Activated T-cell treated with anti-CD3 and anti-CD28 coated beads, Interleukin-2, amount 50 U/mL, for 48 hours (primary cell): ENCODE results near the gene TRAF7.
A peak's percentile ranks its signal among the peaks of the same experiment; 100 is the strongest.
"Not testable (repeated sequence)": the region's sequence is repeated elsewhere in the genome, so short reads cannot be mapped to it uniquely, and the experiment has no call there.

ENCODE experiments used
- DNase-seq, 2 experiments: peaks; one replicate each; pipeline ENCODE4 v3.0.0-alpha.2; 2020

The TRAF7 gene

DNA sequence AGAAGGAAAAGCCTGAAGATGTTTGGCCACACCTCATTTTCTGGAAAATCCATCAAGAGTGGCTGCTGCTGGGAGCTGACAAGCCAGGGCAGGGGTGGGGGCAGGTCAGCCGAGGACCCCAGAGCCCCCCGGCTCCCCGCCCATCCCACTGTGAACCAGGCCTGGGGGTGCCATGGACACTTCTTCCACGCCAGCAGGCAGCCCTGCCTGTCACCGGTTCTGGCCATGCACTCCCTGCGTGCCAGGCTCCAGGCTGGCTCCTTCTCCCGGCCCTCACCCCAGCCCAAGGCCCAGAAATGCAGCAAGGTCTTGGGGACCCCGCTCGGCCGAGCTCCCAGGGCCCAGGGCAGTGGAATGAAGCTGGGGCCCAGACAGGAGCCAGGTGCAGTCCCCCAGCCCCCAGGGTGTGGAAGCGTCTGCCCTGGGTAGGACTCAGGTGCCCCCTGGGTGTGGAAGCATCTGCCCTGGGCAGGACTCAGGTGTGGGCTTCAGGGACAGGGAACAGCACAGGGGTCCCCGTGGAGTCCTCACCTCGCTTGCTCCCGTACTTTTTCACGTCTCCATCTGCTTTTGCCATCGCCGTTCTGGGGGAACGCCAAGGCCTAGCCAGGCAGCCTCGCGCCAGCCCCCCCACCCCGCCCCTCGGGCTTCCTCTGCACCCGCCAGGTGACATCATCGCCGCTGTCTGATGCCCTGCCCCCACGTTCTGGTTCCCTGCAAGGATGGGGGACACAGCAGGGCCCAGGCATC is 32.5 kb upstream of the TRAF7 start:
- DNase-seq, result not testable (repeated sequence)

DNA sequence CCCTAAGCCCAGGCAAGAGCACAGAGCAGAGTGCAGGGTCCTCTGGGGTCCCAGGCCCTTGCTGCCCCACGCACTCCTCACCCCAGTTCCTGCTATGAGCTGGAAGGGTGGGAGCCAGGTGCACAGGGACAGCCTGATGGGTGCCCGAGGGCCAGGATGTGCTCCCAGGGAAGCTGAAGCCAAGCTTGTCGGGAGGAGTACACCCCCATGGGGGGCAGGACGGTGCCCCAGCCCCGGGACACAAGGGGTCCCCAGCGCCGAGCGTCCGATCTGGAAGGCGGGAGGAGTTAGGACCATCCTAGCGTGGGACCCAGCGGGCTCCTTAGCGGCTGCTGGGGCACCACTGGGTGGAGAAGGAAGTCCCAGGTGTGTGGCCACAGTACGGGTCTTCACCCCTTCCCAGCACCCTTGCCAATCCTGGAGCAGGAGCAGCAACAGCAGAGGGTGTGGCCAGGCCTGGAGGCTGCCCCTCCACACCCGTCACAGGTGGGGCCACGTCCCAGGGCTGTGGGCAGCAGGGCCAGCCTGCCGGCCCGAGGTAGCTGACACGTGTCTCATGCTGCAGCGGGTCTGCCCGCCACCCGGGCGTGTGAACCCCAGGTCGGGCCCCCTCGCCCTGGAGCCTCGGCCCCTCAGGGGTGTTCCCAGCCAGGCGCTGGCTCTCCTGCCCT is 31.7 kb upstream of the TRAF7 start:
- not testable (repeated sequence) for DNase-seq

DNA sequence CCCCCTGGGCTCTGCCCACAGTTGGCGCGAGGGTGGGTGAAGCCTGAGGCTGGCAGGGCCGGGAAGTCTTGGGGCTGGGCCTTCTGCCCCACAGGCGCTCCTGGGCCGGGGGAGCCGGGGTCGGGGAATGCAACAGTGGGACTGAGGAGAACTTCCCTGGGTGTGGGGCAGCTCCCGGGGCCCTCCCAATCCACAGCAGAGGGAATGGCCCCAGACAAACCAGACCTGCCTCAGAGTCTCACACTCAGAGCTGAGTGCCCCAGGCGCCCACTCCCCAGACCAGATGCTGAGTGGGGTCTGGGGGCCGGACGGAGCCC is 31.2 kb upstream of the TRAF7 start:
- not testable (repeated sequence) for DNase-seq

DNA sequence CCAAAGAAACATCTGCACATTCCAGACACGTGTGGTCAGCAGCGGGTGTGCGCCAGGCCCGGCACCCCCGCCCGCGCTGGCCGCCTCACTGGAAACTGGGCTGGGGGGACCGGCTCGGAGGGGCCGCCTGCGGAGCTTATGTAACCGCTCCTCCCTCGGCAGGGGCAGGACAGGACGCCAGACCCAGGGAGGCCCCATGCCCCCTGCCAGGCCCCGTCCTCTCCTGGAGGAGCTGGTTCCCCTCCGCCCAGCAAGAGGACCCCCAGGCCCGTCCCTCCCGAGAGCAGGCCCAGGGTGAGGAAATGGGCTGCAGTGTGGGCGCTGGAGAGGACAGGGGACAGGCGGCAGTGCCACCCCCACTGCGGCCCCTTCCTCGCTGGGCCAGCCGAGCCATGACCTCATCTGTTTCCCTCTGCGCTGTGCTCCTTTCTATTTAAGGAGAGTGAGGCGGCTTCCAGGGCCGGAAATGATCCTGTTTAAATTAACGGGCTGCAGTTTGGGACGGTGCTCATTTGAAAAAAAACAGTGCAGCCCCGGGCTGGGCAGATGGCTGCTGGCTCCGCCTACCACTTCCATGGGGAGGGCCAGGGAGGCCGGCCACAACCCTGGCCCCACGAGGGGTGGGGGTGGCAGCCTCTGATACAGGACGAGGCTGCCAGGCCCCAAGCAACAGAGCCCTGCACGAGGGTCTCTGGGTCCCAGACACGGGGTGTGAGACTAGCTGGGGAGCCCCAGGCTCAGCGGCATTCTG is 30.7 kb upstream of the TRAF7 start:
- DNase-seq, result not testable (repeated sequence)

DNA sequence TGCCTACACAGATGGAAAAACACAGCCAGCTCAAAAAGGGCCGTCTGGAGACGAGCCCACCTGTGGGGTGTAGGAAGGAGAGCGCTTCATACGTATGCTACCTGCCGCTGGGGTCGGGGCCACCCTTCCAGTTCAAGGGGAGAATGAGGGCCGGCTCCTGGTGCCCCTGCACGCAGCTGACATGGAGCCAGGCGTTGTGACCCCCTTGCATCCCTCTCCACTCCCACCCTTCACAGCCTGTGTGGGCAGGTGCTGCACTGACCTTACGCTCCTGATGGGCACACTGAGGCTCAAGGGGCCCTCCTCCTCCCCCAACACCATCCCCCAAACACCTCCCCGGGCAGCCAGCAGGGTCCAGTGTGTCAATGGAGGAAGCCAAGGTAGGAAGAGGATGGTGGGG is 30.0 kb upstream of the TRAF7 start:
- DNase-seq, result not testable (repeated sequence)

DNA sequence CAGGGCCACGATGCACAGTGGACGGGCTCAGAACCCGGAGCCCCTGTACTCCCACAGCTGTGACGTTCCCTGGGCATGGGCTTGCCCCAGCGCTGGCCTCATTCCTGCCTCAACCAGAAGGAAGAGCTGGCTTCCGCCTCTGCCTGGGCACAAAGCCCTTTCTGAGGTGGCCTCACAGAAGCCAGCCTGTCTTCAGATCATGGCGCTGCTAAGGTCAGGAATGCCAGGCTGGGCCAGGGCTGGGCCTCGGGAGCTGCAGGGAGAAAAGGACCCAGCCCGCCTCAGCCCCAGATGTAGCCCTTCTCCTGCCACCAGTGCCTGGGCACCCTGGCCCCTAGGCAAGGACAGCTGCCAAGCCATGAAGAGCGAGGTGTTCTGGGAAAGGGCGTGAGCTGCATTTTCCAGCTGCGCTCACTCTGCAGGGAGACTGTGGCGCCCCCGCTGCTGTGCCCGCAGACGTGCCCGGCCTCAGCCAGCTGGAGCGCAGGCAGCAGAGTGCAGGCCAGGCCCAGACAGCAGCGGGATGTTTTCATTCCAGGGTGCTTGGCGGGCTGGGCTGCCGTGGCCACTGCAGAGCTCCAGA is 29.3 kb upstream of the TRAF7 start:
- DNase-seq, result not testable (repeated sequence)

DNA sequence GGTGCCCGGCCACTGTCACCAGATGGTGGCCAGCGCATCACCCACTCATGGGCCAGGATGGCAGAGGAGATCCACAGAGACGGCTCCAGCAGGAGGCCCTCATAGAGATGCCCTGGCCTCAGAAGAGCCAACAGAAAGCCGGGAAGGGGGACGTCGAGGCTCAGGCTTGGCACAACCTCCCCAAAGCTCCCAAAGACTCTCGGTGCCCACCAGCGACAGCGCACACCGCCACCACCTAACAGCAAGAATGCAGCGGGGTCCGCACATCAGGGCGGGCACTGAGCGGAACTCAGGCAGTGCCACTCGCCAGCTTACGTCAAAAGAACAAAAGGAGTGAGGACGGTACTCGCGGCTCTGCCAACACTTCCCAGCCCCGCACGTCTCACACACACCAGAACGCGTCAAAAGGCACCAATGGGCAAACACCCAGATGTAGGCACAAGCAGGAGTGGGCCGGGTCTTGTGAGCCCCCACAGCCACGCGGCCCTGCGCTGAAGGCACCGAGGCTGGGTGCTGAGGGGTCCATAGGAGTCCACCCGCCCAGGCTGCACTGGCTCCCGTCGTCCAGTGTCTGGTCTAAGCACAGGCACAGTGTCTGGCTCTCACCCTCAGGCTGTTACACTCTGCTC is 28.5 kb upstream of the TRAF7 start:
- not testable (repeated sequence) for DNase-seq

DNA sequence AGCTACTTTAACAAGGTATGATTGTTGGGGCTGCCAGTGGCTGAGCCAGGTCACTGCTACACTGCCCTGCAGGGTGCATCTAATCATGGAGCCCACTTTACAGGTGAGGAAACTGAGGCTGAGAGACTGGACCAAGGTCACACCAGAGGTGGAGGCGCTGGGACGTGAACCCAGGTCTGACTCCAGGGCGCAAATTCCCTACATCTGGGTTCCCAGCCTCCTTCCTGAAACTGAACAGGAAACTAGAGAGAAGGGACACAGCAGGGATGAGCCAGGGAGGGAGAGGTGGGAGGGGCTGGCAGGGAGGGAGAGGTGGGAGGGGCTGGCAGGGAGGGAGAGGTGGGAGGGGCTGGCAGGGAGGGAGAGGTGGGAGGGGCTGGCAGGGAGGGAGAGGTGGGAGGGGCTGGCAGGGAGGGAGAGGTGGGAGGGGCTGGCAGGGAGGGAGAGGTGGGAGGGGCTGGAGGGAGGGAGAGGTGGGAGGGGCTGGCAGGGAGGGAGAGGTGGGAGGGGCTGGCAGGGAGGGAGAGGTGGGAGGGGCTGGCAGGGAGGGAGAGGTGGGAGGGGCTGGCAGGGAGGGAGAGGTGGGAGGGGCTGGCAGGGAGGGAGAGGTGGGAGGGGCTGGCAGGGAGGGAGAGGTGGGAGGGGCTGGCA is 27.8 kb upstream of the TRAF7 start:
- peak; percentile 32 to 34 for DNase-seq

DNA sequence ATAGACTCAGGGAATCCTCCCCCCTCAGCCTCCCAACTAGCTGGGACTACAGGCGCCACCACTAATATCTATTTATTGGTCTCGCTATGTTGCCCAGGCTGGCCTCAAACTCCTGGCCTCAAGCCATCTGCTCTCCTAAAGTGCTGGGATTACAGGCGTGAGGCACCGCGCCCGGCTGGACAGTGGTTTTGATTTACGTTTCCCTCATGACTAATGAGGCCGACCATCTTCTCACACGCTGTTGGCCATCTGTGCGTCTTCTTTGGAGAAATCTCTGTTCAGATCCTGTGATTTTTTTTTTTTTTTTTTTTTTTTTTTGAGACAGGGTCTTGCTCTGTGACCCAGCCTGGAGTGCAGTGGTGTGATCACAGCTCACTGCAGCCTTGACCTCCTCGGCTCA is 26.3 kb upstream of the TRAF7 start:
- DNase-seq, result not testable (repeated sequence)

DNA sequence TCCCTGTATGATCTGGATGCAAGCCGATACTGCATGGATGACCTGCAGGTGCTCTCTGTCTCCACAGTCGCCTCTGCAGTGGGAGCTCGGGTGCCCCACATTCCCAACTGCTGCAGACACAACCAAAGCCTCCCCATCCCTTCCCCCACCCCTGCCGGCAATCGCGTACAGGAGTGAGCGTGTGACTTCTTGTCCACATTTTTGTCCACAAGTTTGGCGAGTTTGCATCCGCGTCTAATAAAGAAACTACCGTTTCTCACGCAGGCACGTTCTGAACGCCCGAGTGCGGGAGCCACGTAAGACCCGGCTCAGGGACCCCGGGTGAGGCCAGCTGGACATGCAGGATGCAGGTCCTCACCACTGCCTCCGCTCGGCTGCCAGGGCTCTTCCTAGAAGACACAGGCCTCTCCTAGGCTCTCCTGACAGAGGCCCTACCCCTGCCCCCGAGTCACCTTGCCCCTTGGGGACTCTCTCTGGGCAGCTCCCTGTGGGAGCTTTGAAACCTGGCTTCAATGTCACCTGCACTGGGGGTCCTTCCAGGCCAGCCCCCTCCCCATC is 25.6 kb upstream of the TRAF7 start:
- not testable (repeated sequence) for DNase-seq

DNA sequence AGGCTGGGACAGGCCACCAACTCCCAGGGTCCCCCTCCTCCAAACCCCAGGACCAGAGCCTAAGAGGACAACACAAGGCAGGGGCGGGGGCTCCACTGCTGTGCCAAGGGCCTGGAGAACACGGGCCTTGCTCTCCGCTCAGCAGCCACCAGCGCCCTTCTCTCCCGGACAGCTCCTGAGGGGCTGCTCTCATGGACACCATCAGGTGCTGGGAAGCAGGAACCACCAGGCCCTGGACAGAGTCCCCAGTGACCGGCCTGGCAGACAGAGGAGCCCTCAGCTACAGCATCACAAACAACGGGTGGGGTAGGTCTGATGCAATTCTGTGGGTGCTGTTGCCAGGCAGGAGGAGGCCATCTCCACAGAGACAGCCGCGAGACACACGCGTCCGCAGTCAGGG is 21.8 kb upstream of the TRAF7 start:
- DNase-seq, result not testable (repeated sequence)

DNA sequence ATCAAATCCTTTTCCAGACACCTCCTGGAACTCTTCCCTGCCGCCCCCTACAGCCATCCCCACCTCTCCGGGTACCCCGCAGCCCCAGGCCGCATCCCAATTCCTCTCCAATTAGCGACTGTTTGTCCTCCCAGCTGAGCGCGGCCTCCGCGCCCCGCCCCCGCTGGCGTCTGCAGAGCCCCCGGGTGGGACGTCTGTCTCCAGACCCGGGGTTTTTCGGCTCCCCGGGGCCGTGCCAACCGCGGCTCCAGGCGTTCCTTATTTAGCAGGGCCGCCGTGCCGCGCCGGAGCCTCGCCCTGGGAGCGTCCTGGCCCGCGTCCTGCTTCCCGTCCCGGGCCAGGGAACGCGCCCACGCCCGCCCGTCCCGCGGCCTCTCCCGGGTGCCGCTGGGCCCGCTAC is 20.5 kb upstream of the TRAF7 start:
- DNase-seq, result peak; percentile 34 to 46

DNA sequence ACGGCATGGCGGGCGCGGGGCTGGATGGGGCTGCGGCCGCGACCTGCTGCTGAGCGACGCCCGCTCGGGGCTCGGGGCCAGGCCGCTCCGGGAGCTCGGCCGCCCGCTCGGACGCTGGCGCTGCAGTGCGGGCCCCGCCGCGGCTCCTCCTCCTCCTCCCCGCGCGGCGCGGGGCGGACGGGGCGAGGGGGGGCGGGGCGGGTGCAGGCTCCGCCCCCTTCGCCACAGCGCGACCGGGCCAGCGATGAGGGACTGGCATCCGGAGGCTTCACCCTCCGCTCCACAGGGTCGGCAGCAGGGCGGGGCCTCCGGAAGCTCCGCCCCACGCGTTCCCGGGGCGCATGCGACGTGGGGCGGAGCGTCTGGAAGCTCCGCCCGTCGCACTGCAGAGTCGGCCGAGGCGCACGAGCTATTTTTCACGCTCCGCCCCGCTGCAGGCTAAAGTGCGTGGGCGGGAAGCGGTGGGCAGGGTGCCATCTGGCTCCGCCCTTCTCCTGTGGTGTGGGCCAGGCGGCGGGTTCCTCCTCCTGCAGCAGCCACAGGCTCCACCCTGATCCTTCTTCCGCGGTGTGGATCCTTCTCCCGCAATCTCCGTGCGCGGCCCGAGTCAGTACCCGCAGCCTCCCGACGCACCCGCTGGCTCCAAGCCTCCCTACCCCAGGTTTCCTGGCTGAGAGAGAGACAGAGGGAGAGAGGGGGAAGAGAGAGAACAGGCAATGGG is 19.7 kb upstream of the TRAF7 start, which contains the start of gene PKD1:
PKD1 (minus strand) TSS at position 129 of the 721 bp plus-strand sequence. CDS start 209 bp downstream, outside the sequence.
- peak; percentile 99 for DNase-seq

DNA sequence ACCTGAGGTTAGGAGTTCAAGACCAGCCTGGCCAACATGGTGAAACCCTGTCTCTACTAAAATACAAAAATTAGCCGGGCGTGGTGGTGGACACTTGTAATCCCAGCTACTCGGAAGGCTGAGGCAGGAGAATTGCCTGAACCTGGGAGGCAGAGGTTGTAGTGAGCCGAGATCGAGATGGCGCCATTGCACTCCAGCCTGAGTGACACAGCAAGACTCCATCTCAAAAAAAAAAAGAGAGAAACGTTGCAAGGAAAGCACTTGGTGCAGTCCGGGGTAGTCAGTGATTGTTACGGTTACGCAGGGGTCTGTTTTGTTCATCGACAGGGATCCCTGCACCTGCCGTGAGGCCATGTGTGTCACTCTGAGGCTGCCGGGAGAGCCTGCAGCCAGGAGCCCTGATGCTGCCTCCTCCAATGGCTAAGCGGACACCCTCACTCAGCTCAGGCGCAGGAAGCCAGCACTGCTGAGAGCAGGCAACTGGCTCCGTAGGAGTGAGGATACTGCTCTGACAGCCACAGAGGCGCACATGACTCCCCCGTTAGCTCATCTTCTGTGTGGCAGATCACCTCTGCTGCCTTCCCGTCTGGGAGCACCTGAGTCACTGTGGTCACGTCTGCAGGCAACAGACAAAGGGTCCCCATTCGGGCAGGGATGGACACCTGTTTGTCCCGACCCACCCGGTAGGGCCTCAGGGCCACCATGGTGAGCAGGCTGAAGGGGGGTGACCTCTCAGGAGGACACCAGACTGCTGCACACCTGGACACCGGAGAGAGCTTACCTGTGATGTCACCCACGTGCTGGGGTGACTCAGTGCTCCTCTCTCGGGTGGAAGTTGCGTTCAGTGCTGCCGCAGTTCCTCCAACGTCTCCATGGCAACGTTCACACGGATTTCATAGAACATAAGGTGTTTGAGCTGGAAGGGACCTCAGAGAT is 12.4 kb upstream of the TRAF7 start:
- peak in 1 of 2 experiments; percentile 50 for DNase-seq

DNA sequence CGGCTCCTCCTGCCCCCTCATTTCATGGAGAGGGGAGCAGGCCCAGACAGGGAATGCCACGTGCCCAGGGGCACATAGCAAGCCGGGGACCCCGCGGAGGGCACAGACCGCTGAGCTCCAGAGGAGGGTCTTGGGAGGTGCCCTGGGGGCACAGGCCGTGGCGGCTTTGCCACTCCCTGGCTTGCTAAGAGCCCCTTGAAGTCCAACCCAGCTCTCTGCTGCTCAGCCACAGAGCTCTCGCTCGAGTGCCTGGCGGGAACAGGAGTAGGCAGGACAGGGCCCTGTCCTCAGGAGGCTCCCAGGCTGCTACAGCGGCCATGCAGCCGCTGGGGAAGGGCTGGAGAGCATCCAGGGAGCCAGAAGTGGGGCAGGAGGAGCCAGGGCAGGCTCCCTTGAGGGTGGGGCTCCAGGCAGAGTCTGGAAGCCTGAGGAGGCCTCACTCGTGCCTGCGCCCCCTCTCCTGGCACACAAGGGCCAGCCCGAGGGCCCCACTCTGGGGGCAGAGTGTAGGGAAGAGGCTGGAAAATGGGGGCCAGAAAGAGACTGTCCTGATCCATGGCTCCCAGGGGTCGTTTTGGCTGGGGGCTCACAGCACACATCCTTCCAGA is 11.6 kb upstream of the TRAF7 start:
- DNase-seq, result no peak

DNA sequence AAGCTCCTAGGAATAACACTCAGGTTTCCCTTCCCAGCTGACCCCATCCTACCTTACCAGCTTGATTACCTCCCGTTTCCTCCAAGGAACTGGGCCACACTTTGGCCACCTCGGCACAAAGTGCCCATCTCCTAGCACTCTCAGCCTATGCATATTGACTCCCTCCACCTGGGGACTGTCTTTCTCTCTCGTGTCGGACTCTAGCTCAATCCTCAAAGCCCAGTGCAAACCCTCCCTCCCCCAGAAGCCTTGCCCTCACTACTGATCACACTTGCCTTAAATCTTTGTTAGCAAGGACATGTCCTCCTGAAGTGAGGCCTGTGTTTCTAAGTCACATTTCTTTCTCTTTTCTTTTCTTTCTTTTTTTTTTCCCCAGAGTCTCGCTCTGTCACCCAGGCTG is 9.7 kb upstream of the TRAF7 start:
- DNase-seq, result no peak

DNA sequence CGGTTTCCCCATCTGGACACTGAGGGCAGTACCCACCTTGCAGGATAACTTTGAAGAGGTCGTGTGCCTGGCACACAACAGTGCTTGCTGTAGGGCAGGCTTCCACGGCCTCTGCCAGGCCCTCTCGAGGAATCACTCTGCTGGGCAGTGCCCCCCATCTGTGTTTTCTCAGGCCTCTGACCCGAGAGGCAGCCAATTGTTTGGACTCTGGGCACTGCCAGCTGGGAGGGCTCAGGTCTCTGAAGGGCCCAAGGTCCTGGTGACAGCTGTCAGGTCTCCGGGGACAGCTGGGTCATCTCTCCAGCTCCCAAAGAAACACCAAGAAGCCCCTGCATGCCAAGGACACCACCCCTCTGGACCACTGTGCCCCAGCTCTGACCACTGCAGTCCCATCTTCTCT is 8.2 kb upstream of the TRAF7 start:
- DNase-seq, result no peak

DNA sequence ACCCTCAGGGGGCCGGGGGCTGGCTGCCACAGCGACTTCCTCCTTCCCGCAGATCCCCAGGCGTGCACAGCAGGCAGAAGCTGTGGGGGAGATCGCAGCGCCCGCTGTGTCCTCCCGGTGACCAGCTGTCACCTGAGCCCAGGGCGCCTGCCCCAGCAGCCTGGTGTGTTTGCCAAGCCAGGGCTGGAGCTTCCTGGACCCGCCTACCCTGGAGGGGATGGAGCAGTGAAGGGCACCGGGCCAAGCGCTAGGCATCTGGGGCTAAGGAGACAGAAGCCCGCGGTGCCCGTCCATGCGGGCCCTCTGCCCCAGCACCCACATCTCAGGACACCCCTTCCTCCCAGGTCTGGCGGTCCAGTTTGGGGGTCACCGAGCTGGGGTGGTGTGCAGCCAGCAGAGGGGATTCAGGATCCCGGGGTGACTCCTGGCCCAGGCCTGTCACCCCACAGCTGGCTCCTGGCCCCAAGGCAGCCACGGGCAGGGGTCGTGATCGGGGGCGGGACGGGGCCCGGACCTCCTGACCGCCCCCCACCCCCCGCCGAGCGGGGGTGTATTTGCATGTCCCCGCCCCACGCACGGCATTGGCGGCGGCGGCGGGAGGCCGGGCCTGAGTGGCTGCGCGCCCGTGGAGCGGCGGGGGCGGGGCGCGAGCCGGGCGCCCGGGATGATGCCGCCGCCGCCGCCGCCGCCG is 7.5 kb upstream of the TRAF7 start, which contains the start of gene RAB26:
RAB26 (plus strand) TSS at position 645 of the 691 bp plus-strand sequence. CDS start 159 bp downstream, outside the sequence.
- DNase-seq, result peak; percentile 58 to 69
